Mesodermal cell (in vitro differentiated cells): ENCODE measurements around the gene ERN1.

Experiments used
- H3K27ac ChIP-seq: 2 replicates; pipeline ENCODE4 v1.7.0; 2013; ENCODE audit warnings: mild to moderate bottlenecking, low read depth, low read length, moderate library complexity; ENCODE audit not compliant: severe bottlenecking
- H3K36me3 ChIP-seq: 2 replicates; pipeline ENCODE4 v1.7.1; 2013; ENCODE audit warnings: mild to moderate bottlenecking, low read length, moderate library complexity; ENCODE audit not compliant: control insufficient read depth, insufficient read depth
- H3K4me1 ChIP-seq: one replicate; pipeline ENCODE4 v1.7.1; 2013; ENCODE audit warnings: mild to moderate bottlenecking, low read length; ENCODE audit not compliant: insufficient read depth, control insufficient read depth, poor library complexity, severe bottlenecking
- H3K4me3 ChIP-seq: 2 replicates; pipeline ENCODE4 v1.7.0; 2013; ENCODE audit warnings: low read length, control low read depth, mild to moderate bottlenecking; ENCODE audit not compliant: insufficient read depth, poor library complexity, severe bottlenecking; ENCODE audit errors: extremely low read depth
- H3K9me3 ChIP-seq: 2 replicates; pipeline ENCODE4 v1.7.1; 2013; ENCODE audit warnings: mild to moderate bottlenecking, low read length, moderate library complexity; ENCODE audit not compliant: control insufficient read depth
- WGBS, 2 experiments: methylation state at CpG; one replicate each; pipeline ENCODE4 v1.1.5; 2013; ENCODE audit warnings: missing lambda C conversion rate in 2 of 2; ENCODE audit not compliant: insufficient coverage in 2 of 2; 5-methylcytosine and 5-hydroxymethylcytosine counted together

The ERN1 gene

DNA sequence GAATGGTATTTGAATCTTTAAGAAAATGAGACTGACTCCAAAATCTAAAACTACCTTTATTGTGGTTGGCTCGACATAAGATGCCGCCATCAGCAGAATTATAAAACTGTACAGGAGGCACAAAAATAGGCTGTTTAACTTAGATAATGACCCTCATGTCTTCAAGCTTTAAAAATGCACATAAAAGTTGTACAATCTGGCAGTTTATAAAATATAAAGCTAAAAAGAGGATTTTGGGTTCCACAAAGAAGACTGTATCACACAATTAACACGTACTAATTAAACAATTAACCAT lies 90.9 kb downstream of the ERN1 start:
- Histone ChIP-seq H3K27ac (no peak overlapping the region), H3K4me3 (no peak overlapping the region), H3K4me1 (no peaks in the 10 kb centered on the region), H3K9me3 (no peaks in the 10 kb centered on the region), H3K36me3 (peaks cover 6% of the 10 kb centered on the region)
- 93 to 100% methylated on average over 1 to 3 of the region's 3 CpGs for WGBS, 2 experiments

DNA sequence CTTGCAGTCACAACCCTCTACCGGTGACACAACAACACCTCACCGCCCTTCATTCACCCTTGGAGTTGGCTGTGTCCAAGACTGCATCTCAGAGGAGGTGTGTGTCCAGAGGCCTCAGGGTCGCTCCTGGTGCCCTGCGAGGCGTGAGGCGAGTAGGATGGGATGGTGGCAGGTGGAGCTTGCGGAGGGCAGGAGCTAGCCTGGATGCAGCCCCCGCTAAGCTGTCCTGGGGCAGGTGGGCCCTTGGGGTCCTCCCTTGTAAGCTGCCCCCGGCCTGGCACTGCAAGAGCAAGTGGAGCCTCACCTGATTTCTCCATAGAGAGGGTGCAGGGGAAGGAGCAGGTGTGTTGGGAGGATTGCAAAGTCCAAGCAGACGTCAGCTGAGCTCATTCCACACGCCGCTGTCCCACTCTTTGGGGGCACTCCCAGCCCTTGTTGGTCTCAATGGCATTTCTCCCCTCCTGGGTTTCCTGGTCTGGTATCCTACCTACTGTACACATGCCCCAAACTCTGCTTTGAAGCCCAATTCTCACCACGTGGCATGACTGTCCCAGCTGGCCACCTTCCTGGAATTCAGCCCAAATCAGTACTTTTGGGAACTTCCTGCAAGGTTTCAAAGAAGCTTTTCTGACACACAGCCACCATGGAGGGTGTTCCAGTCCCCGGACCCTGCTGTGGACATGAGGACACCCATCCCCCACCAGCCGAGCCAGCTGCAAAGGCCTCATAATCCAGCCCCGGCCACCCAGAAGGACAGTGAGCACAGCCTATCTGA lies 91.4 kb downstream of the ERN1 start:
- H3K36me3 ChIP-seq, result peaks cover 3% of the 10 kb centered on the region
- H3K4me3 ChIP-seq, result no peak overlapping the region
- H3K27ac ChIP-seq, result no peak overlapping the region
- WGBS, 2 experiments, result 90 to 92% methylated on average over 9 to 13 of the region's 16 CpGs
- no peaks in the 10 kb centered on the region for H3K4me1 ChIP-seq
- no peaks in the 10 kb centered on the region for H3K9me3 ChIP-seq

DNA sequence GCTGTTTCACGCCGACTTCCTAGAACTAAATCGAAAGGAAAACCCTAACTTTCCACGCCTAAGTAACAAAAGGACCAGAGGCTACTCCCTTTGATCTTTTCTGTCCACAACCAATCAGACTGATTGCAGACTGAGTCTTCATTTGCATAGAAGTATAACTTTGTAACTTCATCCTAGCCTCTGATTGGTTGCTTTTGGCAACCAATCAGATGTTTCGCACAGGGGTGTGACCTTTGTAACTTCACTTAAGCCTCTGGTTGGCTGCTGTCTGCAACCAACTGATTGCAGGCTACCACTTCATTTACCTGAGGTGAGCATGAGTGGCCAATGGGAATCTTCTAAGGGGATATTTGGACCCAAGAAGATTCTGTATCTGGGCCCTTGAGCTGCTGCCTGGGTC lies 92.1 kb downstream of the ERN1 start:
- 85 to 98% methylated on average over 5 of the region's 5 CpGs for WGBS, 2 experiments

DNA sequence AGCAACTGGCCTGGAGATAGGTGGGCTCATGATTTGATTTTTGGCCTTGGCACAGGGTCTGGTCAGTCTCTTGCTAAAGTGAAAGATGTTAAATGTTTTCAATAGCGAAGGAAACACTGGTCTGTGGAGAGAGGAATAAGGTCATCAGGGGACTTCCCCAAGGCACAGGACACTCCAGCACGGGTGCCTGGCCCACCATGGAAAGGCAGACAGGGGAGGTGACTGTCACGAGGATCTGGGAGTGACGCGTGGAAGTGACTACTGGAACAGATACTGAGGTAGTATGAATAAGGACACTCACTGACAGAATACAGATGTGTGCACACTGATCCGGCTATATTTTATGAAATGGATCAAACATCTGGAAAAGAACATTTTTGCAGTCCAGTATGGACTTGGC lies 92.8 kb downstream of the ERN1 start:
- Histone ChIP-seq H3K9me3 (no peaks in the 10 kb centered on the region), H3K36me3 (no peaks in the 10 kb centered on the region), H3K4me1 (no peaks in the 10 kb centered on the region), H3K4me3 (no peak overlapping the region), H3K27ac (no peak overlapping the region)
- WGBS, 2 experiments, result 98% methylated on average over 6 of the region's 6 CpGs

More for the DNA sequence above, 92.1 kb downstream of the ERN1 start:
- H3K36me3 ChIP-seq, result no peaks in the 10 kb centered on the region
- no peak overlapping the region for H3K4me3 ChIP-seq
- H3K27ac ChIP-seq, result no peak overlapping the region
- H3K4me1 ChIP-seq, result no peaks in the 10 kb centered on the region
- no peaks in the 10 kb centered on the region for H3K9me3 ChIP-seq

DNA sequence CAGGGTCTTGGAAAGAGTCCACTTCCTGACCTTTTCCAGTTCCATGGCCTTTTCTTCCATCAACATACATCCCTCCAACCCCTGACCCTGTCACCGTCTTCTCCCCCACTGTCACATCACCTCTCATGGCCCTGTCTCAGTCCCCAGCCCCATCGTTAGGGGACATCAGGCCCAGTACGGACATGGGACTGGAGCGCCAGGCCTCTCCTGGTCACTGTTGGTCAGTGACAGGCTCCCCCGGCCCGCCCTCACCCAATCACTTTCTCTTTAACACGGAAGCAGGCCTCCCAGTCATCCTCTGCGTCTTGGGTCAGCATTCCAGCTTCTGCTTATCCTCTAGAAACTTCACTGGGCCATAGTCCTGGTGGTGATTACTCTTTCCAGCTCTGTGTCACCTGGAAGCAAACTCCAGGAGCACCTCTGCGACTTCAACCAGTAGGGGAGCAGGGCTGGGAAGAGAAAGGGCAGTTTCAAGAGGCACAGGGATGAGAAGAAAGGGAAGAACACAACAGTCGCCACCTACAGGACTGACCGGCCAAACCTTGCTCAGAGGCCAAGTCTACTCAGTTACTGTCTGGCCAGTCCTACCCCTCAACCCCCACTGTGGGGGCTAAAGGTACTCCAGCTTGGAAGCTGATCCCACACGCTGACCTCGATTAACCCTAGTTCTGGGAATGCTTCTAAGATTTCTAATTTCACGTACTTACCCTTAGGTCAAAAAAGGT lies 93.6 kb downstream of the ERN1 start:
- H3K9me3 ChIP-seq, result no peaks in the 10 kb centered on the region
- whole genome bisulfite sequencing, 2 experiments, result 86 to 90% methylated on average over 7 to 10 of the region's 14 CpGs
- no peaks in the 10 kb centered on the region for H3K4me1 ChIP-seq
- H3K27ac ChIP-seq, result no peak overlapping the region
- H3K4me3 ChIP-seq, result no peak overlapping the region
- H3K36me3 ChIP-seq, result no peaks in the 10 kb centered on the region

DNA sequence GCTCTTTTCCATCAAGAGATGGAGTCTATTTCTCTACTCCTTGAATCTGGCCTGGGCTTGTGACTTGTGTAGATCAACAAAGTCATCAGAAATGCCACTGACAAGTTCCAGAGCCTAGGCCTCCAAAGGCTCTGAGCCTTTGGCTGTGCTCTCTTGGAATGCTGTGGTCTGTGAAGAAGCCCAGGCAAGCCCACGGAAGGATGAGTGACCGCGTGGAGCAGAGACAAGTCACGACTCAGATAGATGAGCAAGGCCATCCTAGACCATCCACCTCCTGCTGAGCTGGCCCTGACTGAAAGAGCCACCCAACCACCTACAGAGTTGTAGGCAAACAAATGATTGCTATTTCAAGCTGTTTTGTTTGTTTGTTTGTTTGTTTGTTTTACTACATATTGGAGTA lies 97.9 kb downstream of the ERN1 start:
- Histone ChIP-seq H3K36me3 (no peaks in the 10 kb centered on the region), H3K9me3 (no peaks in the 10 kb centered on the region), H3K27ac (no peak overlapping the region), H3K4me1 (no peaks in the 10 kb centered on the region), H3K4me3 (no peak overlapping the region)
- no CpG with 5 or more reads among the region's 4 CpGs for WGBS, 2 experiments

DNA sequence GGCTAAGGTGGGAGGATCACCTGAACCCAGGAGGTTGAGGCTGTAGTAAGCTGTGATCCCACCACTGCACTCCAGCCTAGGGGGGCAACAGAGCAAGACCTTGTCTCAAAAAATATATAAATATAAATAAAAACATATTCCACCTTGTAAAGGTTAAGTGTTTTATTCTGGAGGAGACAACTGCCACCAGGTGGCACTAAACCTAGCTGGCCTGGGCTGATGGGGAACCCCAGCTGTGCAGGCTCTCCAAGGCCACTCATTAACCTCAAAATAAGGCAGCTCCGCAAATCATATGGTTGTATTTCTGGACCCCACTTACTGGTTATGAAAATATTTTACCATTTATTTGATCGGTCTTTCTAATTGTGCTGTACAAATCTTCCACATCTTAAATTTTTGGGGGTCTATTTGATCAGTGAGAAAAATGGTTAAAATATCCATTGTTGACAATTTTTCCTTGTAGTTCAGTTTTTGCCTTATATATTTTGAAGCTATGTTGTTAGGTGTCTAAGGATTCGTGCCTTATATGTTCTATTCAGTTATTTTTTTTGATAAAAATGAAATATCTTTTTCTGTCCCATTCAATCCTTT lies 101.0 kb downstream of the ERN1 start:
- Histone ChIP-seq H3K36me3 (no peaks in the 10 kb centered on the region), H3K9me3 (no peaks in the 10 kb centered on the region), H3K4me3 (no peak overlapping the region), H3K4me1 (no peaks in the 10 kb centered on the region), H3K27ac (no peak overlapping the region)
- WGBS, 2 experiments, result no CpG with 5 or more reads among the region's 3 CpGs

DNA sequence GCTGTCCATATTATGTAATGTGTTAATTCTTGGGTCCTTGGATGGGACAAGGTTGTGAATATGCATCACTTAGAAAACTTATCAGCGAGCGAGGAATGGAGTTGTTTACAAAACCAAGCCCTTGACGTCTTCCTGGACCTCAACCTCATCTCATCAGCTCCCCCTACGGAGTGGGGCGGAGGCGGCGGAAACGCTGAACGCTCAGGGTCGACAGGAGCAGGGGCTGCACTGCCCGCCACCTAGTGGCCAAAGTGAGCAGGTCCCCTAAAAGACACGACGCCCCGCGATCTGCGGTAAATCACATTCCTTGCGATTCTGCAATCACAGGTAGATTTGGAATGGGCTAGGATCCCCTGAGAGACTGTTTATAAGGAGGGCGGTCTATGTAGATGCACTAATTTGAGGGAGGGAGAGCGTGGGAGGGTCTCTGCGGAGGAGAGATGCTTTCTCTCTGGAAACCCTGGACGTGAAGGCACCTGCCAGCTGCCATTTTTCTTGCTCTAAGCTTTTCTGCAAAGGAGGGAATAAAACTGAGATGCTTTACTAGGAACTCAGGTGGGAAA lies 104.1 kb downstream of the ERN1 start:
- Histone ChIP-seq H3K27ac (no peak overlapping the region), H3K36me3 (no peaks in the 10 kb centered on the region), H3K4me3 (no peak overlapping the region), H3K9me3 (no peaks in the 10 kb centered on the region), H3K4me1 (no peaks in the 10 kb centered on the region)
- WGBS, 2 experiments, result 11 to 12% methylated on average over 18 of the region's 21 CpGs

DNA sequence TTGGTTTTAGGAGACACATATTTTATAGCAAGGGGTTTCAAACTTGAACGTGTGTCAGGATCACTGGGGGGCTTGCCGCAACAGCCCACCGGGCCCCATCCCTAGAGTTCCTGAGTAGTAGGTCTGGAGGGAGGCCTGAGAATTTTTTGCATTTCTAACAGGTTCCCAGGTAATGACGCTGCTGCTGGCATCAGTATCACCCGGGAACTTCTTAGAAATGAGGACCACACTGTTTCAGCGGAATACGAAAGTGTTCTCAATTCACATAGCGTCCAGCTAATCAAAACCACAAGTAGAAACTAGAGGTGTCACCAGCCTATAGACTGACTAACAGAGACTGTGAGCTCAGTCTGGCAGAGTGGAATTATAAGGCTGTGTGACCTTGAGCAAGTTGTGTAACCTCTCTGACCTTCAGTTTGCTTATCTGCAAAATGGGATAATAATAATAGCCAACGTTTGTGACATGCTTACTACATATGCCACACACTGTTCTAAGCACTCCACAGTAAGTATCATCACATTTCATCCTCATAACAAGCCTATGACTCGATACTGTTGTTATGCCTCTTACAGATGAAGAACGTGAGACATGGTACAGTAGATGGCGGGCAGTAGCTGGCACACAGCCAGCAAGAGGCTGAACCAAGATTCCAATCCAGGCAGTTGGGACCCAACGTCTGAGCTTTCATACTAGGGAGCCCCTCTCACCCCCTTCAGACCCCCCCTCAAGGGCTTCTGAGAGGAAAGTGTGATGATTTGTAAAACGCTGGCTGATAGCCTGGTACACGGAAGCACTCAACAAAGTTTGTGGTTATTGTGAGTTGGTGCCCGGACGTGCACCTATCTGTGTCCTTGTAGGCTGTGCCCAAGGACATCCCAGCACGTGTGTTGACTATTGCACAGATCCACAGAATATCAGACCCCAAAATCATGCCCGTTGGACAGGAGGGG lies 104.9 kb downstream of the ERN1 start:
- no peaks in the 10 kb centered on the region for H3K4me1 ChIP-seq

DNA sequence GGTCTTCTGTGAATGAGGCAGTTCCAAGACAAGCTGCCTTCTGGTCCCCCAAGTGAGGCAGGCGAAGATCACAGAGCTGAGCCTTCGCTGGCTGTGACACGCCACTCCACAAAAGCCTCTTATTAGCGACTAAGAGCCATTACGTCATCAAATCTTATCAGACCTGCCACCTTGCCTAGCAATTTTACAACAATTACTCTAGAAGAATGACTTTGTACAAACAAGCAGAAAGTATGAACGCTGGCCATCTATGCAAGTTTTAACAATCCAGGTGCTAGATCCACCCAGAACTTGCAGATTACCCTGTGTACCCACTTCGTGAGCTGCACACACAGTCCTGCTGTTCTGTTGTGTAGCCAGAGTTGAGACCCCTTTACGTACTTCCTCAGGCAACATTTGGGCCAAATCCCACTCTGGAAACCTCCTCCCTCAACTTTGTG lies 105.7 kb downstream of the ERN1 start:
- Histone ChIP-seq H3K9me3 (no peaks in the 10 kb centered on the region), H3K27ac (peak overlapping the region; percentile 49), H3K4me1 (no peaks in the 10 kb centered on the region), H3K4me3 (no peak overlapping the region), H3K36me3 (no peaks in the 10 kb centered on the region)
- 88 to 91% methylated on average over 7 to 8 of the region's 8 CpGs for WGBS, 2 experiments

More for the DNA sequence above, 104.9 kb downstream of the ERN1 start:
- no peak overlapping the region for H3K4me3 ChIP-seq
- H3K9me3 ChIP-seq, result no peaks in the 10 kb centered on the region
- H3K27ac ChIP-seq, result peak overlapping the region; percentile 49
- H3K36me3 ChIP-seq, result no peaks in the 10 kb centered on the region
- 82 to 93% methylated on average over 9 to 13 of the region's 19 CpGs for WGBS, 2 experiments
